HEK293 (cell line): ENCODE data around the gene SUPT5H.
A peak's percentile ranks its signal among the peaks of the same experiment; 100 is the strongest.

Source experiments
- ATF2 ChIP-seq: fragments of 450-650 bp; formaldehyde crosslinking; IDR thresholded peaks from 2 replicates; pipeline ENCODE4 v1.5.1; 2016; ENCODE audit warnings: missing biosample characterization, missing genetic modification characterization, low read depth
- BCL11A ChIP-seq: fragments of 450-650 bp; formaldehyde crosslinking; IDR thresholded peaks from 2 replicates; pipeline ENCODE4 v1.5.1; 2016; ENCODE audit warnings: low read depth, missing biosample characterization, missing genetic modification characterization
- GFI1B ChIP-seq: fragments of 450-650 bp; formaldehyde crosslinking; IDR thresholded peaks from 2 replicates; pipeline ENCODE4 v1.5.1; 2016; ENCODE audit warnings: missing biosample characterization, missing genetic modification characterization
- GLI2 ChIP-seq: fragments of 450-650 bp; formaldehyde crosslinking; IDR thresholded peaks from 2 replicates; pipeline ENCODE4; 2017; ENCODE audit warnings: missing biosample characterization, missing genetic modification characterization, low read depth, borderline replicate concordance
- HOXD13 ChIP-seq: sonication (generic); formaldehyde crosslinking; IDR thresholded peaks from 2 replicates; pipeline ENCODE4 v1.8.0; 2022; ENCODE audit warnings: missing genetic modification reagents, borderline replicate concordance
- PATZ1 ChIP-seq: fragments of 450-650 bp; formaldehyde crosslinking; IDR thresholded peaks from 2 replicates; pipeline ENCODE4 v1.5.1; 2016; ENCODE audit warnings: missing biosample characterization, missing genetic modification characterization
- PRDM6 ChIP-seq: fragments of 450-650 bp; formaldehyde crosslinking; IDR thresholded peaks from 2 replicates; pipeline ENCODE4 v1.5.1; 2017; ENCODE audit warnings: missing biosample characterization, missing genetic modification characterization
- REPIN1 ChIP-seq: fragments of 450-650 bp; formaldehyde crosslinking; IDR thresholded peaks from 2 replicates; pipeline ENCODE4 v1.5.1; 2017; ENCODE audit warnings: missing biosample characterization, missing genetic modification characterization, low read depth
- ZBTB21 ChIP-seq: fragments of 450-650 bp; formaldehyde crosslinking; IDR thresholded peaks from 2 replicates; pipeline ENCODE4 v1.5.1; 2017; ENCODE audit warnings: missing biosample characterization, missing genetic modification characterization
- ZNF169 ChIP-seq: fragments of 450-650 bp; formaldehyde crosslinking; IDR thresholded peaks from 2 replicates; pipeline ENCODE4 v1.5.1; 2016; ENCODE audit warnings: missing biosample characterization, missing genetic modification characterization
- ZNF211 ChIP-seq: fragments of 450-650 bp; formaldehyde crosslinking; IDR thresholded peaks from 2 replicates; pipeline ENCODE4 v1.5.1; 2016; ENCODE audit warnings: low read depth, missing biosample characterization, missing genetic modification characterization
- ZNF223 ChIP-seq: fragments of 450-650 bp; formaldehyde crosslinking; IDR thresholded peaks from 2 replicates; pipeline ENCODE4 v1.5.1; 2016; ENCODE audit warnings: missing biosample characterization, missing genetic modification characterization
- ZNF24 ChIP-seq: fragments of 450-650 bp; formaldehyde crosslinking; IDR thresholded peaks from 2 replicates; pipeline ENCODE4 v1.5.1; 2016; ENCODE audit warnings: missing biosample characterization, missing genetic modification characterization
- ZNF280C ChIP-seq: fragments of 450-650 bp; formaldehyde crosslinking; IDR thresholded peaks from 2 replicates; pipeline ENCODE4 v1.5.1; 2016; ENCODE audit warnings: missing biosample characterization, missing genetic modification characterization
- ZNF292 ChIP-seq: fragments of 450-650 bp; formaldehyde crosslinking; IDR thresholded peaks from 2 replicates; pipeline ENCODE4 v1.5.1; 2016; ENCODE audit warnings: low read depth, missing biosample characterization, missing genetic modification characterization, borderline replicate concordance
- ZNF311 ChIP-seq: fragments of 450-650 bp; formaldehyde crosslinking; IDR thresholded peaks from 2 replicates; pipeline ENCODE4 v1.5.1; 2017; ENCODE audit warnings: missing biosample characterization, missing genetic modification characterization, borderline replicate concordance
- ZNF335 ChIP-seq: fragments of 450-650 bp; formaldehyde crosslinking; conservative IDR thresholded peaks from 2 replicates; pipeline ENCODE4 v1.5.1; 2016; ENCODE audit warnings: missing biosample characterization, missing genetic modification characterization
- ZNF37A ChIP-seq: fragments of 450-650 bp; IDR thresholded peaks from 2 replicates; pipeline ENCODE4 v1.5.1; 2018; ENCODE audit warnings: missing biosample characterization, missing genetic modification characterization
- ZNF518A ChIP-seq: fragments of 450-650 bp; formaldehyde crosslinking; conservative IDR thresholded peaks from 2 replicates; pipeline ENCODE4 v1.5.1; 2016; ENCODE audit warnings: low read depth, missing biosample characterization, missing genetic modification characterization
- ZNF530 ChIP-seq: fragments of 450-650 bp; formaldehyde crosslinking; IDR thresholded peaks from 2 replicates; pipeline ENCODE4 v1.5.1; 2016; ENCODE audit warnings: low read depth, missing biosample characterization, missing genetic modification characterization
- ZNF544 ChIP-seq: fragments of 450-650 bp; formaldehyde crosslinking; IDR thresholded peaks from 2 replicates; pipeline ENCODE4 v1.5.0; 2017; ENCODE audit warnings: missing biosample characterization, missing genetic modification characterization
- ZNF558 ChIP-seq: fragments of 450-650 bp; formaldehyde crosslinking; IDR thresholded peaks from 2 replicates; pipeline ENCODE4 v1.5.1; 2016; ENCODE audit warnings: missing biosample characterization, missing genetic modification characterization
- ZNF600 ChIP-seq: fragments of 450-650 bp; formaldehyde crosslinking; IDR thresholded peaks from 2 replicates; pipeline ENCODE4 v1.5.1; 2016; ENCODE audit warnings: missing biosample characterization, missing genetic modification characterization
- ZNF626 ChIP-seq: fragments of 450-650 bp; sonication (Bioruptor Pico); formaldehyde crosslinking; IDR thresholded peaks from 2 replicates; pipeline ENCODE4 v1.5.1; 2018; ENCODE audit warnings: missing biosample characterization, missing genetic modification characterization, inconsistent platforms
- ZNF670 ChIP-seq: fragments of 450-650 bp; formaldehyde crosslinking; IDR thresholded peaks from 2 replicates; pipeline ENCODE4 v1.5.1; 2016; ENCODE audit warnings: missing biosample characterization, missing genetic modification characterization, low read depth
- ZNF785 ChIP-seq: fragments of 450-650 bp; formaldehyde crosslinking; IDR thresholded peaks from 2 replicates; pipeline ENCODE4 v1.5.1; 2016; ENCODE audit warnings: missing biosample characterization, missing genetic modification characterization
- ZNF792 ChIP-seq: fragments of 450-650 bp; formaldehyde crosslinking; IDR thresholded peaks from 2 replicates; pipeline ENCODE4 v1.5.1; 2016; ENCODE audit warnings: missing biosample characterization, missing genetic modification characterization

SUPT5H gene

GRCh38 chr19:39410017-39410830 lies 35.2 kb upstream of the SUPT5H start (continued):
- TF ChIP-seq ZNF558 (no peak), ATF2 (no peak), HOXD13 (CRISPR knock-in tag) (no peak), PATZ1 (tag by site-specific recombination) (peak; percentile 98), ZNF785 (tag by site-specific recombination) (peak; percentile 88), ZNF600 (tag by site-specific recombination) (peak; percentile 79; the same call in 1 of the 2 replicates), ZNF37A (tag by site-specific recombination) (no peak), ZNF530 (tag by site-specific recombination) (0 out of 2 replicates have a peak, but pooled peaks have one; percentile 66), ZNF670 (tag by site-specific recombination) (no peak), ZNF311 (tag by site-specific recombination) (no peak; the same call in 1 of the 2 replicates), ZNF544 (tag by site-specific recombination) (peak; percentile 24; the same call in 1 of the 2 replicates), GLI2 (no peak), ZNF24 (tag by site-specific recombination) (no peak), ZNF518A (tag by site-specific recombination) (no peak), ZNF223 (tag by site-specific recombination) (0 out of 2 replicates have a peak, but pooled peaks have one; percentile 78), GFI1B (tag by site-specific recombination) (0 out of 2 replicates have a peak, but pooled peaks have one; percentile 5), PRDM6 (no peak), ZNF626 (no peak), ZNF169 (tag by site-specific recombination) (peak; percentile 92), ZNF335 (tag by site-specific recombination) (peak; percentile 99), ZBTB21 (tag by site-specific recombination) (peak; percentile 82), ZNF792 (tag by site-specific recombination) (0 out of 2 replicates have a peak, but pooled peaks have one; percentile 37), ZNF211 (tag by site-specific recombination) (no peak), BCL11A (tag by site-specific recombination) (peak; percentile 86), ZNF292 (0 out of 2 replicates have a peak, but pooled peaks have one; percentile 31), REPIN1 (tag by site-specific recombination) (peak; percentile 57; the same call in 1 of the 2 replicates), ZNF280C (no peak; the same call in 1 of the 2 replicates)
